Vagina (tissue), 2 donors: ENCODE measurements around the gene ARHGEF28. TPM values are rescaled to one million over a fixed set of nuclear protein-coding genes. Genes with fewer than 3 reads are reported as not detected.

Experiments used
- DNase-seq, 2 donors: peaks; one replicate each; pipeline ENCODE4 v3.0.0-alpha.2; 2017; ENCODE audit errors: extremely low spot score in 2 of 2
- H3K27ac ChIP-seq: fragments of 200-600 bp; sonication (generic); one replicate; pipeline ENCODE4 v1.5.1; 2019
- H3K27me3 ChIP-seq: fragments of 200-600 bp; sonication (generic); one replicate; pipeline ENCODE4 v1.5.1; 2019
- H3K36me3 ChIP-seq, 2 donors: fragments of 200-600 bp; sonication (generic); one replicate each; pipeline ENCODE4 v1.5.1; 2017 to 2019
- H3K4me1 ChIP-seq: fragments of 200-600 bp; sonication (generic); one replicate; pipeline ENCODE4 v1.5.1; 2019
- H3K4me3 ChIP-seq, 2 donors: fragments of 200-600 bp; sonication (generic); 1 replicate in 1 of 2; 2 replicates in 1 of 2; pipeline ENCODE4 v1.5.1; 2016 to 2019
- H3K9me3 ChIP-seq: fragments of 200-600 bp; sonication (generic); one replicate; pipeline ENCODE4 v1.5.1; 2019
- POLR2A ChIP-seq, 2 donors: fragments of 450-650 bp; IDR thresholded peaks; one replicate each; pipeline ENCODE4 v1.6.1; 2017; ENCODE audit warnings: antibody characterized with exemption in 2 of 2, mild to moderate bottlenecking in 2 of 2, moderate library complexity in 2 of 2
- POLR2AphosphoS5 ChIP-seq, 2 donors: sonication (generic); formaldehyde crosslinking; IDR thresholded peaks; one replicate each; pipeline ENCODE4 v1.9.0; 2017; ENCODE audit warnings: antibody characterized with exemption in 2 of 2, mild to moderate bottlenecking in 2 of 2, low read depth in 1 of 2; ENCODE audit not compliant: insufficient read depth in 1 of 2
- intact Hi-C: fragments of 100-400 bp; cut with DNase I; formaldehyde crosslinking; loops from one replicate; pipeline ENCODE4 v1.15.1; 2023
- total RNA-seq: library from RNA; depleted of rRNA; stranded (reverse); fragments of >200 nt; gene quantifications from one replicate; pipeline ENCODE4 v1.2.3, GENCODE V29; 2016
- TF ChIP-seq, protein P1 (sequence below), 3 experiments: fragments of 450-650 bp in 2 of 3; fragments of 200-600 bp in 1 of 3; sonication (generic) in 1 of 3; IDR thresholded peaks; one replicate each; pipeline ENCODE4 v1.5.1; 2017 to 2019; ENCODE audit warnings: antibody characterized with exemption in 3 of 3, mild to moderate bottlenecking in 2 of 3, moderate library complexity in 2 of 3

ARHGEF28 gene
- total RNA-seq, 1 donor from 2014 or later, result 41.0 TPM

- TF ChIP-seq, protein P1, sequence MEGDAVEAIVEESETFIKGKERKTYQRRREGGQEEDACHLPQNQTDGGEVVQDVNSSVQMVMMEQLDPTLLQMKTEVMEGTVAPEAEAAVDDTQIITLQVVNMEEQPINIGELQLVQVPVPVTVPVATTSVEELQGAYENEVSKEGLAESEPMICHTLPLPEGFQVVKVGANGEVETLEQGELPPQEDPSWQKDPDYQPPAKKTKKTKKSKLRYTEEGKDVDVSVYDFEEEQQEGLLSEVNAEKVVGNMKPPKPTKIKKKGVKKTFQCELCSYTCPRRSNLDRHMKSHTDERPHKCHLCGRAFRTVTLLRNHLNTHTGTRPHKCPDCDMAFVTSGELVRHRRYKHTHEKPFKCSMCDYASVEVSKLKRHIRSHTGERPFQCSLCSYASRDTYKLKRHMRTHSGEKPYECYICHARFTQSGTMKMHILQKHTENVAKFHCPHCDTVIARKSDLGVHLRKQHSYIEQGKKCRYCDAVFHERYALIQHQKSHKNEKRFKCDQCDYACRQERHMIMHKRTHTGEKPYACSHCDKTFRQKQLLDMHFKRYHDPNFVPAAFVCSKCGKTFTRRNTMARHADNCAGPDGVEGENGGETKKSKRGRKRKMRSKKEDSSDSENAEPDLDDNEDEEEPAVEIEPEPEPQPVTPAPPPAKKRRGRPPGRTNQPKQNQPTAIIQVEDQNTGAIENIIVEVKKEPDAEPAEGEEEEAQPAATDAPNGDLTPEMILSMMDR (IDR thresholded peaks at IDR 0.05), result no peak
- no peak for TF ChIP-seq POLR2A (IDR thresholded peaks at IDR 0.05)
- TF ChIP-seq POLR2AphosphoS5 (IDR thresholded peaks at IDR 0.05; ENCODE audit: insufficient read depth in 1 of 2, low read depth in 1 of 2), result no peak
- H3K27ac ChIP-seq, result no peak overlapping the region
Measured at GRCh38 chr5:73808911-73809310, 182.9 kb downstream of the ARHGEF28 start.

DNA sequence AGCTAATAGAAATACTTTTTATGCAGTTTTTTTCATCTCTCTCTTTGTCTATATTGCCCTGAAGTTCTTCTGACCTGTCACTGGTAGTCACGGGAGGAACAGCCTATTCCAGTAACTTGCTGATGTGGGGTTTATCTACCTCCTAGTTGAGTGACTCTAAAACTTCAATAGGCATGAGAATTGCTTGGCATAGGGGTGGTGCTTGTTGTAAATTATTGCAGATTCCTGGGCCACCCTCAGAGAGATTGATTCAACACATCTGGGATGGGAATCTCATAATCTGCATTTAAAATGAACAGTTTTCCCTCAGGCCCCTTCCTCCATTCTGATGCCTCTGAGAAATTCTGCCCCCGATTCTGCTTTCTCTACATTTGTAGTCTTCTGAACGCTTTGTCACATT, 184.4 kb downstream of the ARHGEF28 start:
- no peak overlapping the region for H3K27ac ChIP-seq
- H3K4me1 ChIP-seq, result peaks cover 5% of the 10 kb centered on the region
- no peaks in the 10 kb centered on the region for H3K27me3 ChIP-seq
- intact Hi-C loops, result no loop called here
- no peak overlapping the region for H3K4me3 ChIP-seq
- no peaks in the 10 kb centered on the region for H3K9me3 ChIP-seq
- no peak for DNase-seq
- TF ChIP-seq, protein P1 (IDR thresholded peaks at IDR 0.05), result no peak
- TF ChIP-seq POLR2A (IDR thresholded peaks at IDR 0.05) (no peak), POLR2AphosphoS5 (IDR thresholded peaks at IDR 0.05; ENCODE audit: insufficient read depth in 1 of 2, low read depth in 1 of 2) (no peak)
- no peaks in the 10 kb centered on the region for H3K36me3 ChIP-seq

More at GRCh38 chr5:73808911-73809310, 182.9 kb downstream of the ARHGEF28 start:
- no peak overlapping the region for H3K4me3 ChIP-seq
- intact Hi-C loops, result no loop called here
- H3K9me3 ChIP-seq, result no peaks in the 10 kb centered on the region
- H3K4me1 ChIP-seq, result no peaks in the 10 kb centered on the region
- no peaks in the 10 kb centered on the region for H3K27me3 ChIP-seq
- no peaks in the 10 kb centered on the region for H3K36me3 ChIP-seq
- DNase-seq, result no peak

GRCh38 chr5:73812457-73812856, 186.5 kb downstream of the ARHGEF28 start:
- peaks cover 5% of the 10 kb centered on the region for H3K4me1 ChIP-seq
- H3K27ac ChIP-seq, result peak overlapping the region; percentile 35
- no peak for DNase-seq
- no peak for TF ChIP-seq POLR2AphosphoS5 (IDR thresholded peaks at IDR 0.05; ENCODE audit: insufficient read depth in 1 of 2, low read depth in 1 of 2)
- H3K9me3 ChIP-seq, result no peaks in the 10 kb centered on the region
- no peaks in the 10 kb centered on the region for H3K27me3 ChIP-seq
- intact Hi-C loops, result no loop called here
- H3K4me3 ChIP-seq, result peak overlapping the region in 1 of 2 donors; percentile 34
- no peaks in the 10 kb centered on the region for H3K36me3 ChIP-seq

GRCh38 chr5:73812962-73813588, 187.1 kb downstream of the ARHGEF28 start:
- DNase-seq, result no peak
- no peaks in the 10 kb centered on the region for H3K27me3 ChIP-seq
- intact Hi-C loops, result no loop called here
- peak overlapping the region; percentile 35 for H3K27ac ChIP-seq
- H3K36me3 ChIP-seq, result no peaks in the 10 kb centered on the region
- TF ChIP-seq POLR2A (IDR thresholded peaks at IDR 0.05) (no peak), POLR2AphosphoS5 (IDR thresholded peaks at IDR 0.05; ENCODE audit: insufficient read depth in 1 of 2, low read depth in 1 of 2) (peak in 1 of 2 donors; percentile 65)
- TF ChIP-seq, protein P1 (IDR thresholded peaks at IDR 0.05), result no peak
- H3K4me3 ChIP-seq, result peak overlapping the region; percentile 27 to 34
- H3K9me3 ChIP-seq, result no peaks in the 10 kb centered on the region
- H3K4me1 ChIP-seq, result peaks cover 5% of the 10 kb centered on the region

GRCh38 chr5:73814233-73814846, 188.3 kb downstream of the ARHGEF28 start:
- no peak for TF ChIP-seq POLR2A (IDR thresholded peaks at IDR 0.05)
- no peak for TF ChIP-seq POLR2AphosphoS5 (IDR thresholded peaks at IDR 0.05; ENCODE audit: insufficient read depth in 1 of 2, low read depth in 1 of 2)
- TF ChIP-seq, protein P1 (IDR thresholded peaks at IDR 0.05), result no peak
- no peaks in the 10 kb centered on the region for H3K27me3 ChIP-seq
- DNase-seq, result no peak
- no peaks in the 10 kb centered on the region for H3K36me3 ChIP-seq
- H3K4me3 ChIP-seq, result peak overlapping the region; percentile 27 to 34
- intact Hi-C loops, result no loop called here
- peak overlapping the region; percentile 20 for H3K27ac ChIP-seq
- H3K4me1 ChIP-seq, result peaks cover 9% of the 10 kb centered on the region
- H3K9me3 ChIP-seq, result no peaks in the 10 kb centered on the region
